ENCODE measurements around the gene EIF5AL1.
"Not testable (repeated sequence)": the region's sequence is repeated elsewhere in the genome, so short reads cannot be mapped to it uniquely, and the experiment has no call there.

The EIF5AL1 gene

GRCh38 chr10:79511891-79512583 lies at the start of gene EIF5AL1:
Gene EIF5AL1 (plus strand): TSS chr10:79512533. CDS start chr10:79512650, 117 bp downstream.
- FAIRE-seq, result not testable (repeated sequence)

- FAIRE-seq, result no peak
These were observed 48.5 kb upstream of the EIF5AL1 start for GRCh38 chr10:79463578-79464496.

GRCh38 chr10:79465341-79465740 lies 47.0 kb upstream of the EIF5AL1 start:
- FAIRE-seq, result no peak

GRCh38 chr10:79468015-79468560 lies 44.2 kb upstream of the EIF5AL1 start:
- FAIRE-seq, result no peak

GRCh38 chr10:79468841-79469585 lies 43.3 kb upstream of the EIF5AL1 start:
- no peak for FAIRE-seq

GRCh38 chr10:79470096-79470495 lies 42.2 kb upstream of the EIF5AL1 start:
- FAIRE-seq, result no peak

- FAIRE-seq, result no peak
These were observed 40.6 kb upstream of the EIF5AL1 start for GRCh38 chr10:79471776-79472175.

- no peak for FAIRE-seq
These were observed 39.9 kb upstream of the EIF5AL1 start for GRCh38 chr10:79472449-79472848.

- FAIRE-seq, result no peak
These were observed 39.4 kb upstream of the EIF5AL1 start for GRCh38 chr10:79472951-79473350.

- FAIRE-seq, result no peak
These were observed 38.7 kb upstream of the EIF5AL1 start for GRCh38 chr10:79473496-79474095.

- no peak for FAIRE-seq
These were observed 37.1 kb upstream of the EIF5AL1 start for GRCh38 chr10:79475119-79475653.

GRCh38 chr10:79475877-79476276 lies 36.5 kb upstream of the EIF5AL1 start:
- FAIRE-seq, result no peak

GRCh38 chr10:79476645-79477044 lies 35.7 kb upstream of the EIF5AL1 start:
- no peak for FAIRE-seq

GRCh38 chr10:79477456-79477855 lies 34.9 kb upstream of the EIF5AL1 start:
- FAIRE-seq, result no peak

- FAIRE-seq, result no peak
These were observed 32.9 kb upstream of the EIF5AL1 start for GRCh38 chr10:79479283-79479909.

- no peak for FAIRE-seq
These were observed 30.0 kb upstream of the EIF5AL1 start for GRCh38 chr10:79482304-79482703.

GRCh38 chr10:79482741-79483140 lies 29.6 kb upstream of the EIF5AL1 start:
- peak; percentile 26 for FAIRE-seq

GRCh38 chr10:79483299-79483698 lies 29.0 kb upstream of the EIF5AL1 start:
- no peak for FAIRE-seq

GRCh38 chr10:79483948-79484347 lies 28.4 kb upstream of the EIF5AL1 start:
- FAIRE-seq, result peak; percentile 93

GRCh38 chr10:79484476-79484875 lies 27.9 kb upstream of the EIF5AL1 start:
- no peak for FAIRE-seq

Data from endometrium (tissue), 2 donors.